C4-2B (cell line): ENCODE measurements around the gene ARL9.
A peak's percentile ranks its signal among the peaks of the same experiment; 100 is the strongest.

Experiments
- H3K27ac ChIP-seq: fragments of 450-650 bp; 2 replicates; pipeline ENCODE4 v1.5.1; 2017
- ZFX ChIP-seq: fragments of 450-650 bp; IDR thresholded peaks from 2 replicates; pipeline ENCODE4 v1.6.1; 2017
- TF ChIP-seq, protein P1 (sequence below): fragments of 450-650 bp; conservative IDR thresholded peaks from 2 replicates; pipeline ENCODE4 v1.5.1; 2017; ENCODE audit warnings: mild to moderate bottlenecking

The ARL9 gene

DNA sequence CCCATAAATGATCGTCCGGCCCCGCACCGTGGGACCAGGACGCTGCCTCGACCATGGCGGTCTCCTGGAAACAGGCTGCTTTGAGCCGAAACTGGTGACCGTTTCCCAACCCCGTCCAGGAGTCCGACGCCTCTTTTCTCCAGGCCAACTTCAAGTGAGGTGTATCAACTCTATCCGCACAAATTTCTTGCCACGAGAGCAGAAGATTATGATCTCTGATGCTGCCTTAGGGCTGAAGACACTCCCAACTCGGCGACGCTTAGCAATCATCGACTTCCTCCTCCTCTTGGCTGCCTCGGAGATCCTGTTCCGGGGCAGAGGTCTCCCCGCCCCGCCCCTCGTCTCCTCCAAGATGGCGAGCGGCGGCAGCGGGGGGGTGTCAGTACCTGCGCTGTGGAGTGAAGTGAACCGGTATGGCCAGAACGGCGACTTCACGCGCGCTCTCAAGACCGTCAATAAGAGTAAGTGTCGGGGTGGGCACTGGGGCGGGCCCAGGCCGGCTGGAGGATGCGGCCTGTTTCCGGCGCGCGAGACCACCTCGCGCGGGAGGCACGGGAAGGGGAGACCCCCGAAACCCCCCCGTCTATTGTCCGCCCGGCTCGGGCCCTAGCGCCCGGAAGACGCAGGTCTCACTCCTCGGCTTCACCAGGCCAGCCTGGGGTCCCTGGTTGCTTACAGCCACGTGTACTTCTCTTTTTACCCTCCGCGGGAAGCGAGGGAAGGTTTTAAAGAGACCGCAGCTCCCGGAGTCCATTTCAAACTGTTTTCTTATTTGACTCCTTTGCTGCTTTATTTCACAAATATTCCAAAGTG is 38.1 kb upstream of the ARL9 start, which contains the start of gene SRP72:
SRP72 (plus strand) TSS at position 334 of the 813 bp plus-strand sequence; CDS start at position 353, 19 bp downstream.
- TF ChIP-seq, protein P1, sequence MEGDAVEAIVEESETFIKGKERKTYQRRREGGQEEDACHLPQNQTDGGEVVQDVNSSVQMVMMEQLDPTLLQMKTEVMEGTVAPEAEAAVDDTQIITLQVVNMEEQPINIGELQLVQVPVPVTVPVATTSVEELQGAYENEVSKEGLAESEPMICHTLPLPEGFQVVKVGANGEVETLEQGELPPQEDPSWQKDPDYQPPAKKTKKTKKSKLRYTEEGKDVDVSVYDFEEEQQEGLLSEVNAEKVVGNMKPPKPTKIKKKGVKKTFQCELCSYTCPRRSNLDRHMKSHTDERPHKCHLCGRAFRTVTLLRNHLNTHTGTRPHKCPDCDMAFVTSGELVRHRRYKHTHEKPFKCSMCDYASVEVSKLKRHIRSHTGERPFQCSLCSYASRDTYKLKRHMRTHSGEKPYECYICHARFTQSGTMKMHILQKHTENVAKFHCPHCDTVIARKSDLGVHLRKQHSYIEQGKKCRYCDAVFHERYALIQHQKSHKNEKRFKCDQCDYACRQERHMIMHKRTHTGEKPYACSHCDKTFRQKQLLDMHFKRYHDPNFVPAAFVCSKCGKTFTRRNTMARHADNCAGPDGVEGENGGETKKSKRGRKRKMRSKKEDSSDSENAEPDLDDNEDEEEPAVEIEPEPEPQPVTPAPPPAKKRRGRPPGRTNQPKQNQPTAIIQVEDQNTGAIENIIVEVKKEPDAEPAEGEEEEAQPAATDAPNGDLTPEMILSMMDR: no peak
- peak; percentile 74 for TF ChIP-seq ZFX
- peak within 1 kb of the TSS; percentile 98 for H3K27ac ChIP-seq

DNA sequence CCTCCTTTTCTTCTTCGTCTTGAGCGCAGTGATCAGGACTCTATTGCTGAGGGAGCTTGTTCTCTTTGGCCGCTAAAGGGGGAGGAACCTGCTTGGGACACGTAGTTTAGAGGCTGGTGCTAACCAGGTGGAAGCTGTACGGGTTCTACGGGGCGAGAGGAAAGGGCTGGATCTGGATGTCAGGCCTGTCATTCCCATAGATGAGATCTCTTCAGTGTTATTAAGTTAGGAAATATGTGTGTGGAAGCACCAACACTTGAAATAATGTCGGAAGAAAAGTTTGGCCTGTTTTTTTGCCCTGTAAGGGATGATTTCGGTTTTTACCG is 37.5 kb upstream of the ARL9 start:
- TF ChIP-seq, protein P1: no peak
- no peak; the same call in 1 of the 2 replicates for TF ChIP-seq ZFX

DNA sequence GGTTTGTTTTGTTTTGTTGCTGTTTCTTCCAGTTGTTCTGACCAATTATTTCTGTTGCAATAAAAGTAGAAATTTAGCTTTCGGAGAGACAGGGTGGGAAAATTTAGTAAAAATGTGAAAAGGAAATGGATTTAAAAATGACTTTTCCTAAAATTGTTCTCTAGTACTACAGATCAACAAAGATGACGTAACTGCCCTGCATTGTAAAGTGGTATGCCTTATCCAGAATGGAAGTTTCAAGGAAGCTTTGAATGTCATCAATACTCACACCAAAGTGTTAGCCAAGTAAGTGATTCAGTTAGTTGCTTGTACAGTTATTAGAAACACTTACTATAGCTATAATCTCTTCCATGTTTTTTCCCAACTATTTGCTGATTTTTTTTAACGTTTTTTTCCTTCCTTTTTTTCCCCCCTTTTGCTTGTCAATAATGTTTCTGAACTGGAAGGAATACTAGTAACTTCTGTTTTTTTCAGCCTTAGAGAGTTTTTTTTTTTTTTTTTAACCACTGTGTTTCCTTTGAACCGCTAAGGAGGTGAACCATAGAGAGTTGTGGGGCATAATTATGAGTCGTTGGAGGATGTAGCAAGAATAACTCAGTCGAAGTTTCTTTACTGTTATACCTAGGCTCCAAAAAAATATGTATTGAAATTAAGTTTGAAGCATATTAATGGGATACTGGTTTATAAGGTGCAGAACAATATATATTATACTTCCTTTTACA is 35.9 kb upstream of the ARL9 start:
- no peak overlapping the region for H3K27ac ChIP-seq
- TF ChIP-seq ZFX: no peak
- TF ChIP-seq, protein P1: no peak

More for the DNA sequence above, 37.5 kb upstream of the ARL9 start:
- peak overlapping the region; percentile 98 for H3K27ac ChIP-seq

DNA sequence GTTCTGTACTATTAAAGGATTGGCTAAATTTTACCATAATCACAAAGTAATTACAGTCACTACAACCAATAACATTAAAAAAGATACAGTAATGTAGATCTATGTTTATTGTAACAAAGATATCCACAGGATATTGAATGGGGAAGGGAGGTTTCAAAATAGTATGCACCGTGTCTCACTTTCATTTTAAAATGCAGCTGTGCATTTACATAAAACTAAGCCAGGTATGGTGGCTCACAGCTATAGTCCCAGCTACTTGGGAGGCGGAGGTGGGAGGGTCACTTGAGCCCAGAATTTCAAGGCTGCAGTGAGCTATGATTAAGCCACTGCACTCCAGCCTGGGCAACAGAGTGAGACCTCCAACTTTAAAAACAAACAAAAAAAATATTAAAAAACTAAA is 29.7 kb upstream of the ARL9 start:
- H3K27ac ChIP-seq: no peak overlapping the region
- no peak for TF ChIP-seq ZFX
- TF ChIP-seq, protein P1: no peak

DNA sequence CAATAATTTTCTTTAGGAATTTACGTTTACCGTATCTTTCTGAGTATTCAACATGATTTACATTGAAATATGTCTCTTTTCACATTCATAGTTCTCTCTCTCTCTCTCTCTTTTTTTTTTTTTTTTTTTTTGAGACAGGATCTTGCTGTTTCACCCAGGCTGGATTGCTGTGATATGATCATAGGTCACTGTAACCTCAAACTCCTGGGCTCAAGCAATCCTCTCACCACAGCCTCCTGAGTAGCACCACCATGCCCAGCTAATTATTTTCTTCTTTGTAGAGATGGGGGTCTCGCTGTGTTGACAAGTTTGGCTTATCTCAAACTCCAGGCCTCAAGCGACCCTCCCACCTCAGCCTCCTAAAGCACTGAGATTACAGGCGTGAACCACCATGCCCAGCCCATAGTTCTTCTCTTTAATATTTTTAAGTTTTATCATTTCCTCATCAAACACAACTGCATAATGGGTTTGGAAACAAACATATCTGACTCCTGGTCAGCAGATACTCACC is 28.3 kb upstream of the ARL9 start:
- H3K27ac ChIP-seq: no peak overlapping the region
- TF ChIP-seq ZFX: no peak
- TF ChIP-seq, protein P1: no peak

DNA sequence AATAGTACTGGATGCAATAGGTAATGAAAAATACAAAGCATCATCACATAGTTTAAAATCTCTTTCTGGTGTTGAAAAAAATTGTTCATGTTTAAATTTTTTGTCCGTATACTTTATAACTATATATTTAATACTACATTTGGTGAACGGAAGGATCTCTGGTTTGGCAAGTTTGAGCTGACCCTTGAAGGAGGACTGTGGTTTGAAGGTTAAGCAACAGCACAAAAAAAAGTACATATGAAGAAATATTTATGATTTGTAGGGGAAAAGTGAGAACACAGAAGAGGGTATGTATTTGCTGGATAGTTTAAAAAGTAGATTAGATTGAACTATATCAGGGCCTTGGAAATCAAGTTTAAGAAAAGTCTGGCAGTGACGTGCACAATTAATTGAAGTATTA is 24.9 kb upstream of the ARL9 start:
- TF ChIP-seq ZFX: no peak
- TF ChIP-seq, protein P1: no peak
- no peak overlapping the region for H3K27ac ChIP-seq

DNA sequence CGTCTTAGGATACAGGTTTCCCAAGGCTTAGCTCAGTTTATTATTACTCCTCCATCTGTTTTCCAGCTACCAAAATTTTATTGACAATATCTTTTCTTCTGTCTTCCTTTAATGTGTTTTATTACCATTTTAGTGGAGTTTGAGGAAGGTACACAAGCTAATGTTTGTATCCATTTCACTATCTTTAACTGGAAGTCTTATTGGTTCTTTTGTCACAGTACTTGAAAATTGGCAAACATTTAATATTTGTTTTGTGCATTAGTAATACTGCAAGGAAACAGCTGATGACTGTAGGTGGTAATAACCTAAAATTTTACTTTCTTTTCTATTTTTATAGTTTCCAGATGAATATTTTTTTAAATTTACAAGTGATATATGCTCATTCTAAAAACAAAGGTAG is 9.3 kb upstream of the ARL9 start:
- no peak for TF ChIP-seq ZFX
- TF ChIP-seq, protein P1: no peak
- no peak overlapping the region for H3K27ac ChIP-seq
